ENCODE measurements around the gene CXCL3.
"Not testable (repeated sequence)": the region's sequence is repeated elsewhere in the genome, so short reads cannot be mapped to it uniquely, and the experiment has no call there.

Gene CXCL3

DNA sequence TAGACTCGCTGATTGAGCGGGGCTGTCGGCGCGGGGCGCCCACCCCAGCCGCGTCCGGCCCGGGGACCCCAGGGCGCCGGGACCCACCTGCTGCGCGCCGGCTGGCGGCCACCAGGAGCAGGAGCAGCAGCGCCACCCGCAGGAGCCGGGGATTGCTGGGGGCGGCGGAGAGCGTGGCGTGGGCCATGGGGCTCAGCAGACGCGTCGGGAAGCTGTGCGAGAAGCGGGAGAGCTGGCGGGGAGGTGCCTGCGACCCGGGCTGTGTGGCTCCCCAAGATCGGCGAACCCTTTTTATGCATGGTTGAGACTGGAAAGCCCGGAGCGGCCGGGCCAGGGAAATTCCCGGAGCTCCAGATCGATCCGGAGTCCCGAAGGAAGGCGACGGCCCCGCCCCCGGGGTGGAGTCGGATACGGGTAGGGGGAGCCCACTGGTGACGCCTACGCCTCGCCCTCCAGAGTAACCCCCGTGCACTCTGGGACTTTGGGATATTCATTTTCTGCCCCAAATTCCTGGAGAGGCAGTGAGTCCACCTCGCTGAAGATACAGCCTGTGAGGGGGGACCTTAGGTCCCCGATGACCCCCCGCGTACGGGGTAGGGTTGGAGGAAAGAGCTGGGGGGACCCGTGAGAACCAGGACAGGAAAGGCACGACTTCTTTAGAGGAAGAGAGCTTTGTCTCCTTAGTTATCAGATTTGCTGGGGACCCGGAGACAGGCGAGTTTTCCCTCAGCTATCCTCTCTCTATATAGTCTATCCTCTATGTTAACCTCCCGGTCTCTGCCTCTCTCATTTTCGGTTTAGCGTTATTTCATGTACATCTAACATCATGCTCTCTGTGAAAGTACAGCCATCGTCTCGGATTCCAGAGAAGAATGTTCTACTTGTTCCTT lies at the start of gene CXCL3:
Gene CXCL3 (minus strand): TSS at position 265 of the 890 bp plus-strand sequence. CDS start 78 bp downstream, at position 187.
- H3K36me3 Mint-ChIP-seq (ENCODE audit: insufficient read depth), result peaks cover 3% of the 10 kb centered on the region
- H3K9me3 Mint-ChIP-seq, result no peaks in the 10 kb centered on the region
- peaks cover 14% of the 10 kb centered on the region for H3K4me1 Mint-ChIP-seq
- H3K4me3 Mint-ChIP-seq, result peak within 1 kb of the TSS; percentile 67
- peaks cover 55% of the 10 kb centered on the region for H3K27me3 Mint-ChIP-seq
- no peak within 1 kb of the TSS for H3K27ac Mint-ChIP-seq (ENCODE audit: low read depth)
- no peak for DNase-seq (ENCODE audit: low spot score in 2 of 2)
- peak; percentile 49 for ATAC-seq (replicated peaks; ENCODE audit: extremely low read depth, poor library complexity, severe bottlenecking)

DNA sequence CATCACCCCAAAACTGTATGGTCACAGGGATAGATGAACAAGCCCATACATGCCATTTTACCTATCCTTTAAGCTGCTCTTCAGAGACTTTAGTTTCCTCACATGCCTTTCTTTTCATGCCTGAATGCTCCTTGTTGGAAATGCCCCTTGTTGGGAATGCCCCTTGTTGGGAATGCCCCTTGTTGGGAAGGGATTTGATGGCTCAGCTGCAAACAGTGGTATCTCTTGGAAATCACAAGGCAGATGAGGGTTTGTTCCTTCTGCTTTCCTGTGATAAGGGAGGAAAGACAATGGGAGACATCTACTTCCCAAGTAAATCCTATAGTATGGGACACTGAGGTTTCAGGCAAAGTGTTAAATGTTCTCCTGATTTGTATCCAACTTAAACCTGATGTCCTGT lies 49.0 kb upstream of the CXCL3 start:
- Mint-ChIP-seq H3K9me3 (no peaks in the 10 kb centered on the region), H3K4me3 (no peak overlapping the region), H3K27me3 (peaks cover 22% of the 10 kb centered on the region), H3K36me3 (ENCODE audit: insufficient read depth) (no peaks in the 10 kb centered on the region), H3K27ac (ENCODE audit: low read depth) (no peak overlapping the region), H3K4me1 (no peaks in the 10 kb centered on the region)
- ATAC-seq (replicated peaks; ENCODE audit: extremely low read depth, poor library complexity, severe bottlenecking) (no peak), DNase-seq (ENCODE audit: low spot score in 2 of 2) (no peak)

DNA sequence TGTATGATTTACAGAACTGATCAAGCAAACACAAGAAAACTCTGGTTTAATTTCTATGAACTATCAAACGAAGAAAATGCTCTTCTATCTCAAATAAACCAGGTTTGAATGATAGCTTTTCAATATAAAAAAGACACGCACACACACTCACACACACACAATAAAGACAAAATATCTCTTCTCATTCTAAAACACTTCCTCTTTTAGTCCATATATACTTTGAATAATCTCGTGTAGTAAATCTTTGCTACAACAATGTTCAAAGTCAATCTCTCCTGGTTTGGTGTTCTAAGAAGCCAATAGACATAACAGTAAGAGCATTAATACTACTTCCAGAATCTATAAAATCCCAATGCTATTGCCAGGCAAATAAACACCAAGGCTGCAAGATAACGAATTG lies 47.2 kb upstream of the CXCL3 start:
- H3K4me3 Mint-ChIP-seq, result no peak overlapping the region
- ATAC-seq (replicated peaks; ENCODE audit: extremely low read depth, poor library complexity, severe bottlenecking), result no peak
- H3K36me3 Mint-ChIP-seq (ENCODE audit: insufficient read depth), result no peaks in the 10 kb centered on the region
- H3K27ac Mint-ChIP-seq (ENCODE audit: low read depth), result no peak overlapping the region
- H3K9me3 Mint-ChIP-seq, result no peaks in the 10 kb centered on the region
- peaks cover 22% of the 10 kb centered on the region for H3K27me3 Mint-ChIP-seq
- DNase-seq (ENCODE audit: low spot score in 2 of 2), result no peak
- H3K4me1 Mint-ChIP-seq, result no peaks in the 10 kb centered on the region

DNA sequence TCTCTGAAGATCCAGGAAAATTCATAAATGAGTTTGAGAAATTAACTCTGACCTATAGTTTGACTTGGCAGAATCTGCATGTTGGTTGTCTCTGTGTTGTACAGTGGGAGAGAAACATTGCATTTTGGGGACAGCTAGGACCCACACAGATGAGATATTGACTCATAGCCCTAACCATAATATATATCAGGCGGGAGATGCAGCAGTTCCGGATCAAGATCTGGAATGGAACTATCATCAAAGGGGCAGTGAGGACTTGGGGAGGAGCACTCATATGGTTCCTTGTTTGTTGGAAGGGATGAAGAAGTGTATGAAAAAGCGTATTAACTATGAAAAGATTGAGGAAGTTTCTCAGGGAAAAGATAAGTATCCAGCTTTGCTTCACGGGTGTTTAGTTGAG lies 46.5 kb upstream of the CXCL3 start:
- Mint-ChIP-seq H3K36me3 (ENCODE audit: insufficient read depth) (no peaks in the 10 kb centered on the region), H3K4me3 (no peak overlapping the region), H3K27me3 (peaks cover 22% of the 10 kb centered on the region), H3K27ac (ENCODE audit: low read depth) (no peak overlapping the region), H3K4me1 (no peaks in the 10 kb centered on the region), H3K9me3 (no peaks in the 10 kb centered on the region)
- no peak for ATAC-seq (replicated peaks; ENCODE audit: extremely low read depth, poor library complexity, severe bottlenecking)
- no peak for DNase-seq (ENCODE audit: low spot score in 2 of 2)

DNA sequence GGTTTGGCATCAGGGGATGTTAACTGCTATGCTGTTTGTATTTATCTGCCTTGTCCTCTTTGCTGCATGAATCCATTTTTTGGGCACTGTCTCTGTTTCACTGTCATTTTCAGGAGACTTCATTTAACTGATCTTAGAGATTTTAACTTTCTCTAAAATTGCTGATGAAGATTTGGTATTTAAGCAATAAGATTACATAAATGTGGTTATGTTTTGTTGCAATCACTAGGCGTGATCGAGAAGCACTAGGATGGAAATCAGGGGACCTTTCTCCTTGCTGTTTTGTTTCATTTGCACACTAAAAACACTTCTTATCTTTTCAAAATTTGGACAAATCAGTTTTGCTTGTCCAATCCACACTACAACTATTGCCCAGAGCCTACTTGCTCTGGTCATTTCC lies 45.1 kb upstream of the CXCL3 start:
- ATAC-seq (replicated peaks; ENCODE audit: extremely low read depth, poor library complexity, severe bottlenecking) (no peak), DNase-seq (ENCODE audit: low spot score in 2 of 2) (no peak)
- H3K27ac Mint-ChIP-seq (ENCODE audit: low read depth), result no peak overlapping the region
- H3K9me3 Mint-ChIP-seq, result no peaks in the 10 kb centered on the region
- no peaks in the 10 kb centered on the region for H3K36me3 Mint-ChIP-seq (ENCODE audit: insufficient read depth)
- no peak overlapping the region for H3K4me3 Mint-ChIP-seq
- peaks cover 30% of the 10 kb centered on the region for H3K27me3 Mint-ChIP-seq
- H3K4me1 Mint-ChIP-seq, result no peaks in the 10 kb centered on the region

DNA sequence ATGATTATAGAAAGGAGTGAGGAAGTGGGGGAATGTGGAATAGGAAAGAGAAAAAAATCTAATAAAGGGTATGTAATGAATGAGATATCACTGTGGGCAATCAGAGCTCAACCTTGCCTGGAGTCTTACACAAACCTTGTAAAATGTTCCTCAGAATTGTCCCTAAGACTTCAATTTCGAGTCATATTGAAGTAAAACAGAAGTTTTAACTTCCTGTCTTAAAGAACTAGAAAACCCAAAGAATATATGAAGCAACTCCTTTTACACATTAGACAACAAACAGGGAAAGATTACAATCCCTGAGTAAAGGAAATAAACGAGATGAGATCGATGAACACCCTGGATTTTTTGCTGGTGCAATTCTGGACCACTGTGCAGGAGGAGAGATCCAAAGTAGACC lies 42.5 kb upstream of the CXCL3 start:
- Mint-ChIP-seq H3K4me1 (no peaks in the 10 kb centered on the region), H3K36me3 (ENCODE audit: insufficient read depth) (no peaks in the 10 kb centered on the region), H3K27me3 (peaks cover 25% of the 10 kb centered on the region), H3K4me3 (no peak overlapping the region), H3K9me3 (no peaks in the 10 kb centered on the region), H3K27ac (ENCODE audit: low read depth) (no peak overlapping the region)
- DNase-seq (ENCODE audit: low spot score in 2 of 2) (no peak), ATAC-seq (replicated peaks; ENCODE audit: extremely low read depth, poor library complexity, severe bottlenecking) (no peak)

DNA sequence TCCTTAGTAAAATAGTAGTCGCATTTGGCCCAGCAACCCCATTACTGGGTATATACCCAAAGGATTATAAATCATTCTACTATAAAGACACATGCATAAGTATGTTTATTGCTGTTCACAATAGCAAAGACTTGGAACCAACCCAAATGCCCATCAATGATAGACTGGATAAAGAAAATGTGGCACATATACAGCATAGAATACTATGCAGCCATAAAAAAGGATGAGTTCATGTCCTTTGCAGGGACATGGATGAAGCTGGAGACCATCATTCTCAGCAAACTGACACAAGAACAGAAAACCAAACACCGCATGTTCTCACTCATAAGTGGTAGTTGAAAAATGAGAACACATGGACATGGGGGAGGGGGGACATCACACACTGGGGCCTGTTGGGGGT lies 41.9 kb upstream of the CXCL3 start:
- H3K4me3 Mint-ChIP-seq; H3K4me1 Mint-ChIP-seq; H3K36me3 Mint-ChIP-seq (ENCODE audit: insufficient read depth); DNase-seq (ENCODE audit: low spot score in 2 of 2); H3K27ac Mint-ChIP-seq (ENCODE audit: low read depth); H3K9me3 Mint-ChIP-seq; ATAC-seq (replicated peaks; ENCODE audit: extremely low read depth, poor library complexity, severe bottlenecking): not testable (repeated sequence)
- H3K27me3 Mint-ChIP-seq, result peaks cover 20% of the 10 kb centered on the region

DNA sequence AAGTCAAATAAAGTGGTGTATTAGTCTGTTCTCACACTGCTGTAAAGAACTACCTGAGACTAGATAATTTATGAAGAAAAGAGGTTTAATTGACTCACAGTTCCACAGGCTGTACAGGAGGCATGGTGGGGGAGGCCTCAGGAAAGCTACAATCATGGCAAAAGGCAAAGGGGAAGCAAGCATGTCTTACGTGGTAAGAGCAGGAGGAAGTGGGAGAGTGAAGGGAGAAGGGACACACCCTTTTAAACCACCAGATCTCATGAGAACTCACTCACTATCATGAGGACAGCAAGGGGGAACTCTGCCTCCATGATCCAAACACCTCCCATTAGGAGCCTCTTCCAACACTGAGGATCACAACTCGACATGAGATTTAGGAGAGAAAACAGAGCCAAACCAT lies 40.5 kb upstream of the CXCL3 start:
- H3K36me3 Mint-ChIP-seq (ENCODE audit: insufficient read depth); H3K9me3 Mint-ChIP-seq: not testable (repeated sequence)

DNA sequence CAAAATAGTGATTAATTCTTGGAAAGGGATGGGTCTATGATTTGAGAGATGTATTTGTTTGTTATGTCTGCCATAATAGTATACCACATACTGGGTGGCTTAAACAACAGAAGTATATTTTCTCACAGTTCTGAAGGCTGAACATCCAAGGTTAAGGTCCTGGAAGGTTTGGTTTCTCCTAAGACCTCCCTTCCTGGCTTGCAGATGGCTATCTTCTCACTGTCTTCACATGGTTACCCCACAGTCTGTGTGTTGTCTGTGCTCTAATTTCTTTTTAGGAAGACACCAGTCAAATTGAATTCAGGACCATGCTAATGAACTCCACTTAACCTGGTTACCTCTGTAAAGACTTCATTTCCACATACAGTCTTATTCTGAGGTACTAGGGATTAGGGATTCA lies 34.9 kb upstream of the CXCL3 start:
- no peaks in the 10 kb centered on the region for H3K36me3 Mint-ChIP-seq (ENCODE audit: insufficient read depth)
- H3K9me3 Mint-ChIP-seq, result no peaks in the 10 kb centered on the region

More for the DNA sequence above, 40.5 kb upstream of the CXCL3 start:
- not testable (repeated sequence) for H3K27ac Mint-ChIP-seq (ENCODE audit: low read depth); H3K4me3 Mint-ChIP-seq; DNase-seq (ENCODE audit: low spot score in 2 of 2); ATAC-seq (replicated peaks; ENCODE audit: extremely low read depth, poor library complexity, severe bottlenecking); H3K27me3 Mint-ChIP-seq; H3K4me1 Mint-ChIP-seq

DNA sequence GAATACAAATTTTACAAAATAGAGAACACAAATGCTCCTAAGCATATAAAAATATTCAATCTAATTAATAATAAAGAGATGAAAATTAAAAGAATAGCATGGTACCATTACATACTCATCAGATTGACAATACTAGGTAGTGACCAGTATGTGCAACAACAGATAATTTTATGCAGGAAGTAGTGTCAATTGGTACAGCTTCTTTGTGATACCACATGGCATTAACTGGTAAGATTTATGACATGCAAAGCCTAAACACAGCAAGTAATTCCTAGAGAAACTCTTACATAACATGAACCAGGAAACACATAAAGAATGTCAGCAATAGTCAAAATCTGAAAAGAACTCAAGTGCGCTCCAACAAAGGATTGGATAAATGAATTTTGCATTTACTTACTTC lies 34.2 kb upstream of the CXCL3 start:
- DNase-seq (ENCODE audit: low spot score in 2 of 2), result no peak
- Mint-ChIP-seq H3K27ac (ENCODE audit: low read depth) (no peak overlapping the region), H3K36me3 (ENCODE audit: insufficient read depth) (no peaks in the 10 kb centered on the region), H3K9me3 (no peaks in the 10 kb centered on the region), H3K27me3 (peaks cover 8% of the 10 kb centered on the region), H3K4me1 (no peaks in the 10 kb centered on the region), H3K4me3 (no peak overlapping the region)
- no peak for ATAC-seq (replicated peaks; ENCODE audit: extremely low read depth, poor library complexity, severe bottlenecking)

More for the DNA sequence above, 34.9 kb upstream of the CXCL3 start:
- no peak for ATAC-seq (replicated peaks; ENCODE audit: extremely low read depth, poor library complexity, severe bottlenecking)
- H3K4me3 Mint-ChIP-seq, result no peak overlapping the region
- no peak for DNase-seq (ENCODE audit: low spot score in 2 of 2)
- H3K27me3 Mint-ChIP-seq, result peaks cover 8% of the 10 kb centered on the region
- H3K4me1 Mint-ChIP-seq, result no peaks in the 10 kb centered on the region
- H3K27ac Mint-ChIP-seq (ENCODE audit: low read depth), result no peak overlapping the region

DNA sequence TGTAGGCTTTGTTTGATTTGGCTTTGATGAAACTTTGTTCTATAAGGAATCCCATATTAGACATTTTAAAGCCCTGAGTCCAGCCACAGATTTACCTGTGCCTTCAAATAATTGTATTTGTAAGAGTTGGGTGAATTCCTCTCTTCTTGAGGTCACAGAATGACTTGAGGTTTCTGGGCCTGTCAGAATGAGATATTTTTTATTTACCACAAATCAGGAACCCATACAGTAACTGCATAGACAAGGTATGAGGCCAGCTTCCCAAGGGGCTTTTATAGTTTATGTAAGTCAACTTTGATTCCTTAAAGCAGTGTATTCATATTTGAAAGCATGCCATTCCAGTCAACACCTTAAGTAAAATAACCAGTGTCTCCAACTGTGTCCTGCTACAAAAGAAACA lies 29.1 kb upstream of the CXCL3 start:
- no peak overlapping the region for H3K4me3 Mint-ChIP-seq
- H3K27ac Mint-ChIP-seq (ENCODE audit: low read depth), result no peak overlapping the region
- H3K4me1 Mint-ChIP-seq, result no peaks in the 10 kb centered on the region
- H3K9me3 Mint-ChIP-seq, result no peaks in the 10 kb centered on the region
- DNase-seq (ENCODE audit: low spot score in 2 of 2) (no peak), ATAC-seq (replicated peaks; ENCODE audit: extremely low read depth, poor library complexity, severe bottlenecking) (no peak)
- H3K27me3 Mint-ChIP-seq, result peaks cover 8% of the 10 kb centered on the region
- no peaks in the 10 kb centered on the region for H3K36me3 Mint-ChIP-seq (ENCODE audit: insufficient read depth)

DNA sequence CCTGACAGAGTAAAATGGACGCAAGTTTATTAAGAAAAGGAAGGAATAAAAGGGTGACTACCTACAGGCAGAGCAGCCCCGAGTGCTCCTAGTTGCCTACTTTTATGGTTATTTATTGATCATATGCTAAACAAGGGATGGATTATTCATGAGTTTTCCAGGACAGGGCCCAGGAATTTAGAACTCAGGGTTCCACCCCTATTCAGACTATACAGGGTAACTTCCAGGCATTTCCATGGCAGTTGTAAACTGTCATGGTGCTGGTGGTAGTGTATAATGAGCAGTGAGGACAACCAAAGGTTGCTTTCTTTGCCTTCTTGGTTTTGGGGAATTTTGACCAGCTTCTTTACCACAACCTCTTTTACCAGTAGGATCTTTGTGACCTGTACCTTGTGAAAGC lies 27.7 kb upstream of the CXCL3 start:
- H3K27ac Mint-ChIP-seq (ENCODE audit: low read depth), result no peak overlapping the region
- no peak overlapping the region for H3K4me3 Mint-ChIP-seq
- ATAC-seq (replicated peaks; ENCODE audit: extremely low read depth, poor library complexity, severe bottlenecking), result no peak
- DNase-seq (ENCODE audit: low spot score in 2 of 2), result no peak
- H3K36me3 Mint-ChIP-seq (ENCODE audit: insufficient read depth), result no peaks in the 10 kb centered on the region
- peaks cover 8% of the 10 kb centered on the region for H3K27me3 Mint-ChIP-seq
- no peaks in the 10 kb centered on the region for H3K4me1 Mint-ChIP-seq
- H3K9me3 Mint-ChIP-seq, result no peaks in the 10 kb centered on the region

DNA sequence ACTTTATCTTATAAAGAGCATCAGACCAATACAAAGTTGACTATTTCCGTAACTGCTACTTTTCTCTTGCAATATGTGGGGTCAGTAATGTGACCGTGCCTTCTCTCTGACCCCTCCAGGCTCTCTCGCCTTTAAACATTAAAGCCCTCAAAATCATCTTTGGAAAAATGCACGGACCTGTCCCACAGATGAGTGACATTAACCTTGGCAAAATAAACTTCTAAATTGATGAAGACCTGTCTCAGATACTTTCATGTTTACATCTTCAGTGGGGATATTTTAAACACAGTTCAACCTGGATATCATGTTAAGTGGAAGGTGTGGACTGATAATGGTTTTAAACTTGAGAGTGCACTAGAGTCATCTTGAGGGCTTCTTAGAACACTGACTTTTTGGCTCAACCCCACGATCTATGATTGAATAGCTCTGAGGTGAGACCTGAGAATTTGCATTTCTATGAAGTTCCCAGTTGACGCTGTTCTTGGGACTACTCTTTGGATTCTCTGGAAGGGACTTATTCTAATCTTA lies 26.7 kb upstream of the CXCL3 start:
- no peak for DNase-seq (ENCODE audit: low spot score in 2 of 2)
- Mint-ChIP-seq H3K4me3 (no peak overlapping the region), H3K9me3 (no peaks in the 10 kb centered on the region), H3K4me1 (no peaks in the 10 kb centered on the region), H3K27ac (ENCODE audit: low read depth) (no peak overlapping the region), H3K27me3 (no peaks in the 10 kb centered on the region), H3K36me3 (ENCODE audit: insufficient read depth) (no peaks in the 10 kb centered on the region)
- no peak for ATAC-seq (replicated peaks; ENCODE audit: extremely low read depth, poor library complexity, severe bottlenecking)
